ENCODE data around the gene ARHGAP44.
A peak's percentile ranks its signal among the peaks of the same experiment; 100 is the strongest.

The ARHGAP44 gene

GRCh38 chr17:12996357-12996756 lies 207.1 kb downstream of the ARHGAP44 start:
- no peak for DNase-seq

- DNase-seq = no peak
These were observed 207.6 kb downstream of the ARHGAP44 start for GRCh38 chr17:12996941-12997340.

- DNase-seq = no peak
These were observed 209.2 kb downstream of the ARHGAP44 start for GRCh38 chr17:12998461-12998860.

- no peak for DNase-seq
These were observed 209.6 kb downstream of the ARHGAP44 start for GRCh38 chr17:12998874-12999273.

DNA sequence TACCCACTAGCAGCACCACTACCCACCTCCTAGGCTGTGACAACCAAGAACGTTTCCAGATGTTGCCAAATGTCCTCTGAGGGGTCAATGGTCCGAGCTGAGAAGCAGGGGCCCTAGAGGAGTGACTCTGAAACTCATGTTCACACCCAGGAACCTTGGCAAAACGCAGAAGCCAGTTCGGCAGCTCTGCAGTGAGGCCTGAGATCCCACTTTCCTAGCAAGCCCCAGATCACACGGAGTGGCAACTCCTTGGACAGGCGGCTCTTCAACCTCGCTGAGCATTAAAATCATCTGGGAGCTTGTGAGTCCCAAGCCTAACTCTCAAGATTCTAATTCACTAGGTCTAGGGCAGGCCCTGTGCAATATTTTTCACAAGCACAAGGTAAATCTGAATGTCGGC lies 211.3 kb downstream of the ARHGAP44 start:
- no peak for DNase-seq

DNA sequence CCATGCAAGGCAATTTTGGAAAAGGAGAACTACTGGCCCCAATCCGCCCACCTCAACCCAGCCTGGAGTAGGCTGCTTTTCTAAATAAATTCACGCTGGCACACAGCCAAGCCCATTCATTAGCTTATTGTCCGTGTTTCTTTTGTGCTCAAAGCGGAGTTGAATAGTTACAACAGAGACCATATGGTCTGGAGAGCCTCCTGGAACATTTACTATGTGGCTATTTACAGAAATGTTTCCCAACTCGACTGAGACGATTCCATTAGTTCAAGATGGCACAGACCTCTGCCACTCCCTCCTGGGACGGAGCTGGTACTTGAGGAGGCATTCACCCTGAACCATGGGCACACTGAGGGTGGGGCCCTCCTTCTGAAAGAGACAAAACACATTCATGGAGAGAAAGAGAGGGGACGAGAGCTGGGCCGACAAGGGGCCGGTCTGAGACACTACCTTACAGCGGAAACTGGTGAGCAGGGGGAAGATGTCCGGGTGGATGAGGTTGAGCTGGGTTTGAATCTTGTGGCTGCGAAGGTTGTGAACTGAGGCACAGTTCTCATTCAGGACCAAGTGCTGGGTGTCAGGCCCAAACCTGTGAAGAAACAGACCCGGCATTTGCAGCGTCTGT lies 212.8 kb downstream of the ARHGAP44 start:
- no peak for DNase-seq

GRCh38 chr17:13002761-13003453 lies 213.6 kb downstream of the ARHGAP44 start:
- DNase-seq = peak; percentile 85

DNA sequence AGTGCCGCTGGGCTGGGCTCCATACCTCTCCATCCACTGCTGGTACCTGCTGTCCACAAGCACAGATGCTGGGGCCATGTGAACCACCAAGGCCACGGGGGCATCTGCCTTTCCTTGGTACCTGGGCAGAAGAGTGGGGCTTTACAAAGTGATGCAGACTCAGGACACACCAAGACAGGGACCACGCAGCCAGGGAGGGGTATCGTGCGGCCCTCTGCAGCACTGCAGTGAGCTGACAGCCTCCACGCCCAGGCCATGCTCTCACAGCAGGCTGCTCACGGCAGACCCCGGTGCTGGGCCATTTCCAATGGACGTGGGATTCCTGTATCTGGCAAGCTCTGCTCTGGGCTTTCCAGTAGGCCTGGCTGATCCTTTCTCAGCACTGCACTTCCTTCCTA lies 214.2 kb downstream of the ARHGAP44 start:
- DNase-seq = peak; percentile 23

GRCh38 chr17:13003927-13004326 lies 214.6 kb downstream of the ARHGAP44 start:
- no peak for DNase-seq

DNA sequence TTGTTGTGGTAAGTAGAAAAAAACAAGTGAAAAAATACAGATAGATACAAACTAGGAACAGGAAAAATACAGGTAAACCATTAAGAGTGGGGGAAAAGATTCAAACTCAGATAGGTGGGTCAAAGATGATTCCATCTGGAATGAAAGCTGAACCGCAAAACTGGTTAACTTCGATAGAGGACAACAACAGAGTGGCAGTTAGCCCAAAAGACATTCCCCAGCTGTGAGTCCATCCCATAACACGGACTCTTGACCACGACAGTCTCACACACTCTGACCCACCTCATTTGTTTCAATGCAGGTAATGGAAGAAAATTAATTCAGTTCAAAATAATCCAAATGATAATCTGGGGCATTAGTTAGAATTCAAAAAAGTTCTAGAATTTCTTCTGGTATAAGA lies 215.0 kb downstream of the ARHGAP44 start:
- no peak for DNase-seq

DNA sequence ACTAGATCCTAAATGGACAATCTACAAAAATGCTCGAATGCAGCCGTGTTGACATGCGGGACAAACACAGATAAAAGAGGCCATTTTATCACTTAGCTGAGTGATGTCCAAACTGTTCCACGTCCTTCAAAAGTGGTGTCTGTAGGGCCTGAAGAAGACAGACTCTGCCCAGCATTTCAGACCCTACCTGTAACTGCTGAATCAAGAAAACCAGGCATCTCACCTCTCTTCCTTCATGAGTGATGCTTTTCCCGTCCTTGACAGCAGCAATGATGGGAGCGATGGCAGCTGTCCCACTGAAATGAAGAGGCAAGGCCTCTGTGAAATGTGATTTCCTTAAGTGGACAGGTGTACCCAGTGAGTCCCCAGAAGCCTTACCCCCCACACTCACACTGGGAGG lies 216.2 kb downstream of the ARHGAP44 start:
- DNase-seq = peak; percentile 5

- DNase-seq = no peak
These were observed 219.2 kb downstream of the ARHGAP44 start for GRCh38 chr17:13008461-13008860.

DNA sequence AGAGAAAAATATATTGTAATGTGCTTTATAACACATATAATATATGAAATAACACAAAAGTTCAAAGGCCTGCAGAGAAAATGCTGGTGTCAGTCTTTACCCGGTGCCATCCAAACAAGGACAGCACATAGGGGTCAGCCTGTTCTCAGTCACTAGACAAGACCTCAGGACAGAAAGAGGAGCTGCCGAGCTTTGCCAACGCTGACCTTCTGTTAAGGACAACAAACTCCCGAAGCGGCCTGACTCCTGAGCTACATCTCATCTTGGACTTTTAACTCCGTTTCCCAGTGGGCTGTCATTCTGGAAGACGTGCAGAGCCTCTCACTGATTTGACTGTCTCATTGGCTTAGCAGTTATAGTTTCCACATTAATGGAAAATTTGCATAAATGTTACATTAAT lies 221.7 kb downstream of the ARHGAP44 start:
- DNase-seq = no peak

DNA sequence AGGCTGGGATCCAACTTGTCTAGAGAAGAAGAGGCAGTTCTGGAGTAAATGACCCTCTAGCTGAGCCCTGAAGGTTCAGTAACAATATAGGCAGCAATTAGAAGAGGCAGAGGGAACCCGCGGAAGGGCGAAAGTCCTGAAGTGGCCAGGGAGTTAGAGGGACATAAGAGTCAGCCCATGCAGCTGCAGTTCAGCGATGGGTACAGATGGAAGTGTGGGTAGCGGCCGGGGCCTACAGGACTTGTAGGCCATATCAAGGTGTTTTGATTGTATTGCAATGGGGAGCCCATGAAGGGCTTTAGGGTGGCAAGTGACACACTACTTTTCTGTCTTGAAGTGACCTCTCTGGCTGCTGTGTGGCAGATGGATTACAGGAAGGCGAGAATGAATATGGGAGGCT lies 225.5 kb downstream of the ARHGAP44 start:
- no peak for DNase-seq

DNA sequence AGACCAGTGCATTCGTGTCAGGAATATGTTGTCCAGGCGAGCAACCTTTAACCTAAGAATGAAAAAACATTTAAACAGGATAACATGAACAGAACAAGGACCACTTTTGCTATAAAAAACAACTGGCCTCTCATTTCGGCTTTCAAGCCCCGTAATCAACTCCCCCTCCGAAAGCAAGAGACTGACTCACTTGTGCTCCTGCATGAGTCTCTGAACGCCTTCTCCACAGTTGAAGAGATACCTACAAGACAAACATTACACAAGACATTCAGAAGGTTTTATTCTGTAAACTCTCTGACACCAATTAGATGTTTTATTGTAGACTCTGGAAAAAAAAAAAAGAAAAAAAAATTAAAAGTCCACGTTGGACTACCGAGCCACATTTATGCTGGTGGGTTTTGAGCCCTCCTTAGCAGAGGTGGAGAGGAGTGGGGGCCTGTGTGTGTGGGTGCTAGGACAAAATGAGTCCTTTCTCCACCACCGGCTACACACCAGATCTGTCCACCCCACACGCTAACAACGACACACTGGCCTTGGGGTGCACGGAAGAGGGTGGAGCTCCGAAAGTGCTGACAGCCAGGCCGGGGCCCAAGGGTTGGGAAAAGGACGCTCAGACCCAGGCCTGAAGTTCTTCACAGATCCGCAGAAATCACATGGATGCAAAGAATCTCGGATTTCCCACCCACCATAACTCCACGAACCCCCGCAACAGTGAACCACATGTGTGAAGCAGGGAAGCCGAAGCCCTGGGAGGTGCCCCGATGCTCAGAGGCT lies 227.8 kb downstream of the ARHGAP44 start:
- no peak for DNase-seq

DNA sequence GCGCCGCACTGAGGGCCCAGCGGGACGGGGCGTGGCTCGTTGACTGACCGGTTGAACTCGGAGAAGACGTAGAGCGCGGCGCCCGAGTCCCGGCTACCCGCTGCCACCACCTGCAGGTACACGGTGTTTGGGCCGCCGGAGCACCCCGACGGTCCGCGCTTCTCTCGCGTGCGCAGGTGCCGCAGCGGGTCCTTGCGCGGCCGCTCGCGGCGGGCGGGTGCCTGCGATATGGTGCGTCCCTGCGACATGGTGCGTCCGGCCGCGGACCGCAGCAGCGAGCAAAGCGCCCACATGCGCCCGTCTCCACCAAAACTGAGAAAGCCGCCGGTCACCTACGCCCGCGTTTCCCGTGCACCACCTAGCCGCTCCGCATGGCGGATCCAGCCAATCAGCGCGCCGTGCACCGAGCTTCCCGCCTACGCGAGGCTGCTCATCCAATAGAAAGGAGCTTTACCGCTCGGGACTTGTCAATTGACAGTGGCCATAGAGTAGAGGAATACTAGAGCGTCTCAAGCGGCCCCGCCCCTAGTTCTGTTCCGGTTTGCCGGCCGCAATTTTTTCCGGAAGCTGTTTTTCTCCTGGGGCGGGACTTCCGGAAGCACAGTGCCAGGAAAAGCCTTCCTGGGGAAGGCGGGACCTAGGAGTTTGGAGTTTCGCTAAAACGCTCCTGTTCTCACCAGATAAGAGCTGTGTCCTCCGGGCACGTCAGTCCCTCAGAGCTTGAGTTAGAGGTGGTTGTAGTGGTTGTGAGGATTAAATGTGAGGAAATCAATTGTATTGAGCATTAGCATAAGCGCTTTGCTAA lies 228.6 kb downstream of the ARHGAP44 start, which contains the start of gene ELAC2:
TSS of gene ELAC2 (minus strand) at position 373 of the 805 bp plus-strand sequence. CDS start at position 293, 80 bp downstream.
- peak; percentile 98 for DNase-seq

GRCh38 chr17:13024016-13024415 lies 234.7 kb downstream of the ARHGAP44 start:
- DNase-seq = no peak

- DNase-seq = peak; percentile 72
These were observed 235.4 kb downstream of the ARHGAP44 start for GRCh38 chr17:13024526-13025257.

DNA sequence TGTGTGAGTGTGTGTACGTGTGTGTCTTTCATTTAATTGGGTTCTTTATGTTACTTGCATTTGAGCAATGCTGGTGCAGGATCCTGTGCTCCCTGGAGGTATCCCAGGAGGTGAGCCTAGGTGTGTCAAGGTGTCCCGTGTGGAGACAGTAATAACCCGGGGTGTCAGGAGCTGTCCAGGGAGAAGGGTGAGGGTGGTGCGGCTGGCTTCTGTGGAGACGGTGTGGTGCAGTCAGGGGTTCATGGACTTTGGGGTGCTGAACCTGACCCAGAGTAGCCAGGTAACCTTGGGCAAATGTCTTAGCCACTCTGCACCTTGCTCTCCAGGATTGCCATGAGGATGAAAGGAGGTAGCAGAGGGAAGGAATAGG lies 235.9 kb downstream of the ARHGAP44 start:
- no peak for DNase-seq

GRCh38 chr17:13025687-13026086 lies 236.4 kb downstream of the ARHGAP44 start:
- no peak for DNase-seq

DNA sequence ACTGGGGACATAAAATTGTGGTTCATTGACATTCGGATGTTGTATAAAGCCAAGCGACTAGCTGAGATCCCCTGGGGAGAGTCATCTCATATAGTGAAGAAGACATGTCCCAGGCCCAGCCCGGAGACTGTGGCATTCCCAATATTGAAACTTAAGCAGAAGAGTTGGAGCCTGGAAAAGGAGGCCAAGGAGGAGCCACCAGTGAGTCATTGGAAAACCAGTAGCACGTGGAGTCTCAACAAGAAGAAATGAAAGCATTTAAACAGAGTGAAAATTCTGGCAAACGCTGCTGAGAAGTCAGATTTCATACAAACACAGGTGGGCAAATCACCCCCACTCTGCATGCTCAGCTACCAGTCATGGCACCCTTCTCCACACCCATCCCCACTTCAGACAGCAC lies 237.9 kb downstream of the ARHGAP44 start:
- DNase-seq = no peak

DNA sequence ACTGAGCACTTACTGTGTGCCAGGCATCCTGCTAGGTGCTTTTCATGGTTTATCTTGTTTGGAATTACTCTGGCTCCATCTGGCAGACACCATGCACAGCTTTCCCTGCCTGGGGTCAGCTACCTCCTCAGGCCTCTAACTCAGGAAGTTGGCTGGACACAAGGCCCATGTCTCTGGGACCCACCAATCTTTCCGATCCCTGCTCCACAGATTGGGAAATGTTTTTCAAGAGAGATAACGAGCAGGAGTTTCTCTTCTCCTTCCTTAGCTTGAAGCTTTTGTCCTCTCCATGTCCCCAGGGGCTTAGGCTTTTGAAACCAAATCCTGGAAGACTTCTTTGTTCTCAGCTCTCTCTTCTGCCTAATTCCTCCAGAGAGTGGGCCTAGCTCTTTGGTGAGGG lies 240.0 kb downstream of the ARHGAP44 start:
- DNase-seq = no peak

Measured in femur (tissue), 1 donor.